ENCODE results near the gene WNK2. TPM values are rescaled to one million over a fixed set of nuclear protein-coding genes. Genes with fewer than 3 reads are reported as not detected.

The WNK2 gene
- total RNA-seq, 1 donor from 2014 or later: 2.7 TPM

GRCh38 chr9:93280661-93281259 lies 96.8 kb downstream of the WNK2 start:
- Mint-ChIP-seq H3K27me3 (peaks cover 61% of the 10 kb centered on the region), H3K36me3 (ENCODE audit: low read depth) (no peaks in the 10 kb centered on the region), H3K4me1 (no peaks in the 10 kb centered on the region), H3K4me3 (no peak overlapping the region), H3K27ac (no peak overlapping the region), H3K9me3 (no peaks in the 10 kb centered on the region)
- no peak for DNase-seq
- intact Hi-C loops (cut with micrococcal nuclease): no loop called here

DNA sequence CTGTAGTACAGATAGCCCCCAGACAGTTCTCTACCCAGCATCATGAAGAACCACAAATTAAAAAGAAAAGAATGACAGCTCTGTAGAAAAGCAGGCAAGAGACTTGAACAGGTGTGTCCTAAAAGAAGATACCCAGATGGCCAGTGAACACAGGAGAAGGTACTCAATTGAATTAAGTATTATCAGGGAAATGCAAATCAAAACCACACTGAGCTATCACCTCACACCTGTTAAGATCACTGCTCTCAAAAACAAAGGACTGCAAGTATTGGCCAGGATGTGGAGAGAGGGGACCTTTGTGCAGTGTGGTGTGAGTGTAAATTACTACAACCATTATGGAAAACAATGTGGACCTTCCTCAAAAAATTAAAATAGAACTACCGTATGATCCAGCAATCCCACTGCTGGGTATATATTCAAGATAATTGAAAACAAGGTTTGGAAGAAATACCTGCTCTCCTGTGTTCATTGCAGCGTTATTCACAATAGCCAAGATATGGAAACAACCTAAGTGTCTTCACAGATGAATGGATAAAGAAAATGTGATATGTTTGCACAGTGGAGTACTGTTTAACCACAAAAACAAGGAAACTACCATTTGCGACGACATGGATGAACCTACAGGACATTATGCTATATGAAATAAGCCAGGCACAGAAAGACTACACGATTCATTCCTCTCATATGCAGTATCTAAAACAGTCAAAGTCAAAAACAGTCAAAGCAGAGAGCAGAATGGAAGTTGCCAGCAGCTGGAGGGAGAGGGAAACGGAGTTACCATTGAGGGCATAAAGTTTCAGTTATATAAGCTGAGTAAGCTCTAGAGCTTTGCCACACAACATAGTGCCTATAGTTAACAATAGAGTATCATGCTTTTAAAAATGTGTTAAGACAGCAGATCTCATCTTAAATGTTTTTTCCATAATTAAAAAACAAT lies 102.6 kb downstream of the WNK2 start:
- Mint-ChIP-seq H3K4me3 (no peak overlapping the region), H3K9me3 (no peaks in the 10 kb centered on the region), H3K27me3 (peaks cover 26% of the 10 kb centered on the region), H3K36me3 (ENCODE audit: low read depth) (no peaks in the 10 kb centered on the region), H3K4me1 (no peaks in the 10 kb centered on the region), H3K27ac (no peak overlapping the region)
- intact Hi-C loops (cut with micrococcal nuclease): no loop called here
- no peak for DNase-seq

- no peak overlapping the region for H3K4me3 Mint-ChIP-seq
- intact Hi-C loops (cut with micrococcal nuclease): no loop called here
- no peak overlapping the region for H3K27ac Mint-ChIP-seq
- no peaks in the 10 kb centered on the region for H3K36me3 Mint-ChIP-seq (ENCODE audit: low read depth)
- DNase-seq: no peak
- H3K27me3 Mint-ChIP-seq: peaks cover 20% of the 10 kb centered on the region
- no peaks in the 10 kb centered on the region for H3K4me1 Mint-ChIP-seq
- no peaks in the 10 kb centered on the region for H3K9me3 Mint-ChIP-seq
Observed at GRCh38 chr9:93287189-93287552, 103.2 kb downstream of the WNK2 start.

- Mint-ChIP-seq H3K9me3 (no peaks in the 10 kb centered on the region), H3K4me3 (no peak overlapping the region), H3K36me3 (ENCODE audit: low read depth) (no peaks in the 10 kb centered on the region), H3K27me3 (peaks cover 19% of the 10 kb centered on the region), H3K27ac (no peak overlapping the region), H3K4me1 (no peaks in the 10 kb centered on the region)
- intact Hi-C loops (cut with micrococcal nuclease): no loop called here
- no peak for DNase-seq
Observed at GRCh38 chr9:93287593-93287992, 103.7 kb downstream of the WNK2 start.

DNA sequence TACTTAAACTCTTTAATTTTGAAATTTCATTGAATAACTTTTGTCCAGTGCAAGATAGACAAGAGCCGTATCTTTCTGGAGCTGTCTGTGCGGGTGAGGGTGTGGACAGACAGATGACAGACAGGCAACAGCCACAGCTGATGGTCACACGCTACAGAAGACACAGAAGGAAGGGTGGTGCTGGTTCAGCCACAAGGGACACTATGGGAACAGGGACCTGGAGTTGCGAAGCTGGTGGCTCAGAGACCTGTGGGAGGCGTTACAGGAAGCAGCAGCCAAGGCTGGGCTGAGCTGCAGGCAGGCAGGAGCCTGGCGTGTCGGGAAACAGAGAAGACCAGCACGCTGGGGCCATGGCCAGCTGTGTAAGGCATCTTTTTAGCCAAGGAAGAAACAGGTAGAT lies 104.4 kb downstream of the WNK2 start:
- H3K36me3 Mint-ChIP-seq (ENCODE audit: low read depth): no peaks in the 10 kb centered on the region
- intact Hi-C loops (cut with micrococcal nuclease): no loop called here
- H3K4me1 Mint-ChIP-seq: no peaks in the 10 kb centered on the region
- no peak overlapping the region for H3K27ac Mint-ChIP-seq
- H3K4me3 Mint-ChIP-seq: no peak overlapping the region
- no peak for DNase-seq
- H3K9me3 Mint-ChIP-seq: no peaks in the 10 kb centered on the region
- H3K27me3 Mint-ChIP-seq: peaks cover 16% of the 10 kb centered on the region

DNA sequence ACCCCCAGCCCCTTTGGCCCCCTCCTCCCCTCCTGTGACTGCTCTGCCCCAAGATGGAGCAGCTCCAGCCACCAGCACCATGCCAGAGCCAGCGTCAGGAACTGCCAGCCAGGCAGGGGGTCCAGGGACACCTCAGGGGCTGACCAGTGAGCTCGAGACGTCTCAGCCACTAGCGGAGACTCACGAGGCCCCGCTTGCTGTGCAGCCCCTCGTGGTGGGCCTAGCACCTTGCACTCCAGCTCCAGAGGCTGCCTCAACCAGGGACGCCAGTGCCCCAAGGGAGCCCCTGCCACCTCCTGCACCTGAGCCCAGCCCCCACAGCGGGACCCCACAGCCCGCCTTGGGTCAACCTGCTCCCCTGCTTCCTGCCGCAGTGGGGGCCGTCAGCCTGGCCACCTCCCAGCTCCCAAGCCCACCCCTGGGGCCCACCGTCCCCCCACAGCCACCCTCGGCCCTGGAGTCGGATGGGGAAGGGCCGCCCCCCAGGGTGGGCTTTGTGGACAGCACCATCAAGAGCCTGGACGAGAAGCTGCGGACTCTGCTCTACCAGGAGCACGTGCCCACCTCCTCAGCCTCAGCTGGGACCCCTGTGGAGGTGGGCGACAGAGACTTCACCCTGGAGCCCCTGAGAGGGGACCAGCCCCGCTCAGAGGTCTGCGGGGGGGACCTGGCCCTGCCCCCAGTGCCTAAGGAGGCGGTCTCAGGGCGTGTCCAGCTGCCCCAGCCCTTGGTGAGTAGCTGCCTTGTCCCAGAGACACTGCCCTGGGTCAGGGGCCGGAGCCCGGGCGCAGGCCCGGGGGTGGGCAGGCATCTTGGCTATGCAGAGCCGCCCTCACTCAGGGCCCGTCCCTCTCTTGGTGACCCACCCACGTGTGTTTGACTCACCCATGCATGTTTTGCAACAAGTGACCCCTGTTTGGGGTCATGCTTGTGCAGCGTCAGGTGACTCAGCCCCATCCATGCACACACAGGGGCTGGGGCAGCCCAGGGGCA lies 105.2 kb downstream of the WNK2 start:
- intact Hi-C loops (cut with micrococcal nuclease): no loop called here
- H3K36me3 Mint-ChIP-seq (ENCODE audit: low read depth): no peaks in the 10 kb centered on the region
- DNase-seq: no peak

GRCh38 chr9:93290495-93291434 lies 106.8 kb downstream of the WNK2 start:
- Mint-ChIP-seq H3K4me1 (no peaks in the 10 kb centered on the region), H3K27ac (no peak overlapping the region), H3K9me3 (no peaks in the 10 kb centered on the region), H3K27me3 (peaks cover 3% of the 10 kb centered on the region), H3K4me3 (no peak overlapping the region), H3K36me3 (ENCODE audit: low read depth) (no peaks in the 10 kb centered on the region)
- intact Hi-C loops (cut with micrococcal nuclease): no loop called here
- DNase-seq: no peak

More for the DNA sequence above, 105.2 kb downstream of the WNK2 start:
- H3K27ac Mint-ChIP-seq: no peak overlapping the region
- H3K27me3 Mint-ChIP-seq: peaks cover 9% of the 10 kb centered on the region
- no peaks in the 10 kb centered on the region for H3K4me1 Mint-ChIP-seq
- no peak overlapping the region for H3K4me3 Mint-ChIP-seq
- no peaks in the 10 kb centered on the region for H3K9me3 Mint-ChIP-seq

- Mint-ChIP-seq H3K4me1 (no peaks in the 10 kb centered on the region), H3K9me3 (no peaks in the 10 kb centered on the region), H3K4me3 (no peak overlapping the region), H3K27me3 (peaks cover under 1% of the 10 kb centered on the region), H3K36me3 (ENCODE audit: low read depth) (no peaks in the 10 kb centered on the region), H3K27ac (no peak overlapping the region)
- intact Hi-C loops (cut with micrococcal nuclease): no loop called here
- DNase-seq: no peak
Observed at GRCh38 chr9:93291536-93292287, 107.8 kb downstream of the WNK2 start.

- Mint-ChIP-seq H3K27me3 (no peaks in the 10 kb centered on the region), H3K4me3 (no peak overlapping the region), H3K9me3 (no peaks in the 10 kb centered on the region), H3K4me1 (peaks cover 2% of the 10 kb centered on the region), H3K36me3 (ENCODE audit: low read depth) (no peaks in the 10 kb centered on the region), H3K27ac (no peak overlapping the region)
- intact Hi-C loops (cut with micrococcal nuclease): no loop called here
- DNase-seq: no peak
Observed at GRCh38 chr9:93292288-93292615, 108.3 kb downstream of the WNK2 start.

DNA sequence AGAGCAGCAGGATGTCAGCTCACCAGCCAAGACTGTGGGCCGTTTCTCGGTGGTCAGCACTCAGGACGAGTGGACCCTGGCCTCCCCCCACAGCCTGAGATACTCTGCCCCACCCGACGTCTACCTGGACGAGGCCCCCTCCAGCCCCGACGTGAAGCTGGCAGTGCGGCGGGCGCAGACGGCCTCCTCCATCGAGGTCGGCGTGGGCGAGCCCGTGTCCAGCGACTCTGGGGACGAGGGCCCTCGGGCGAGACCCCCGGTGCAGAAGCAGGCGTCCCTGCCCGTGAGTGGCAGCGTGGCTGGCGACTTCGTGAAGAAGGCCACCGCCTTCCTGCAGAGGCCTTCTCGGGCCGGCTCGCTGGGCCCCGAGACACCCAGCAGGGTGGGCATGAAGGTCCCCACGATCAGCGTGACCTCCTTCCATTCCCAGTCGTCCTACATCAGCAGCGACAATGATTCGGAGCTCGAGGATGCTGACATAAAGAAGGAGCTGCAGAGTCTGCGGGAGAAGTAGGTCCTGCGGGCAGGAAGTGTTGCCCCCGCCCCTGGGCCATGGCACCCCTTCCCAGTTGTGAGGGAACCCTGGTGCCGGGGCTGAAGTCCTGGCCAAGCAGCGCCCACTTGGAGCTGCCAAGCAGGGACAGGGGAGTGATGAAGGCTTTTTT lies 108.9 kb downstream of the WNK2 start:
- H3K27me3 Mint-ChIP-seq: no peaks in the 10 kb centered on the region
- no peaks in the 10 kb centered on the region for H3K36me3 Mint-ChIP-seq (ENCODE audit: low read depth)
- intact Hi-C loops (cut with micrococcal nuclease): no loop called here
- H3K4me1 Mint-ChIP-seq: peaks cover 2% of the 10 kb centered on the region
- no peak for DNase-seq
- H3K9me3 Mint-ChIP-seq: no peaks in the 10 kb centered on the region
- no peak overlapping the region for H3K4me3 Mint-ChIP-seq
- no peak overlapping the region for H3K27ac Mint-ChIP-seq

DNA sequence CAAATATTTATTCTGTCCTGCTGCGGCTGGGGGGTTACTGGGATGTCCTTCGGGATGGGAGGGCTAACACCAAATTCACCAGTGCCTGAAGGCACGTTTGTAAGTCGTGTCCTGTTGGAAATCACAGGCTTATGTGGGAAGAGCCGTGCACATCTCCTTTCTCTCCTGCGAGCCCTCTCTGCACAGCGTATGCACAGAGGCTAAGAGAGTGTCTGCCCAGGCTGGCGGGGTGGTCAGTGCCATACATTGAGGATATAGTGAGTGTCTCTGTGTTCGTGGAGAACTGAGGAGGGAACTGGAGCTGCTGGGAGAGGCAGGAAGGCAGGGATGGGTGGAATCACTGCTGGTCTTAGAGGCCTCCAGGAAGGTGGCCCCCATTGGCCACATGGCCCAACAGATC lies 110.1 kb downstream of the WNK2 start:
- no peak overlapping the region for H3K27ac Mint-ChIP-seq
- H3K4me1 Mint-ChIP-seq: peaks cover 2% of the 10 kb centered on the region
- intact Hi-C loops (cut with micrococcal nuclease): no loop called here
- DNase-seq: no peak
- no peaks in the 10 kb centered on the region for H3K9me3 Mint-ChIP-seq
- no peaks in the 10 kb centered on the region for H3K36me3 Mint-ChIP-seq (ENCODE audit: low read depth)
- H3K27me3 Mint-ChIP-seq: no peaks in the 10 kb centered on the region
- no peak overlapping the region for H3K4me3 Mint-ChIP-seq

DNA sequence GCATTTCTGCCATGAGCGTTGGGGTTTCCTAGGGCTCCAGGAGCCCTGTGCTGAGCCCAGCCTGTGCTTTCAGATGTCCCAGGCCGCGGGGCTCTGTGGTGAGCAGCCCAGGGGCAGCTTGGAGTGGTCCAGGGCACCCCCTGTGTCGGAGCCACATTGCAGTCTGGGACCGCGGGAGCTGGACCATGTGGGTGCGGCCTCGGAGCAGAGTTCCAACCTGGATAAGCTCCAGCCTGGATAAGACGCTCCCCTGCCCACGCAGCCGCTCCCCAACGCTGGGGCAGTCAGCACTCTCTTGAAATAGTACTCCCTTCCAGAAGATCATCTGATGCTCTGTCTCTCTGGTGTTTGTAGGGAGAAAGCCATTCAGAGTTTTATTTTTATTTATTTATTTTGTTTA lies 111.1 kb downstream of the WNK2 start:
- Mint-ChIP-seq H3K27me3 (no peaks in the 10 kb centered on the region), H3K36me3 (ENCODE audit: low read depth) (no peaks in the 10 kb centered on the region), H3K27ac (no peak overlapping the region), H3K4me3 (no peak overlapping the region), H3K4me1 (peaks cover 2% of the 10 kb centered on the region), H3K9me3 (no peaks in the 10 kb centered on the region)
- intact Hi-C loops (cut with micrococcal nuclease): no loop called here
- DNase-seq: no peak
